Measurements from ENCODE around the gene ZNF493. TPM values are rescaled to one million over a fixed set of nuclear protein-coding genes. Genes with fewer than 3 reads are reported as not detected.

ZNF493 gene
- polyA plus RNA-seq, 1 experiment: 3.9 TPM

DNA sequence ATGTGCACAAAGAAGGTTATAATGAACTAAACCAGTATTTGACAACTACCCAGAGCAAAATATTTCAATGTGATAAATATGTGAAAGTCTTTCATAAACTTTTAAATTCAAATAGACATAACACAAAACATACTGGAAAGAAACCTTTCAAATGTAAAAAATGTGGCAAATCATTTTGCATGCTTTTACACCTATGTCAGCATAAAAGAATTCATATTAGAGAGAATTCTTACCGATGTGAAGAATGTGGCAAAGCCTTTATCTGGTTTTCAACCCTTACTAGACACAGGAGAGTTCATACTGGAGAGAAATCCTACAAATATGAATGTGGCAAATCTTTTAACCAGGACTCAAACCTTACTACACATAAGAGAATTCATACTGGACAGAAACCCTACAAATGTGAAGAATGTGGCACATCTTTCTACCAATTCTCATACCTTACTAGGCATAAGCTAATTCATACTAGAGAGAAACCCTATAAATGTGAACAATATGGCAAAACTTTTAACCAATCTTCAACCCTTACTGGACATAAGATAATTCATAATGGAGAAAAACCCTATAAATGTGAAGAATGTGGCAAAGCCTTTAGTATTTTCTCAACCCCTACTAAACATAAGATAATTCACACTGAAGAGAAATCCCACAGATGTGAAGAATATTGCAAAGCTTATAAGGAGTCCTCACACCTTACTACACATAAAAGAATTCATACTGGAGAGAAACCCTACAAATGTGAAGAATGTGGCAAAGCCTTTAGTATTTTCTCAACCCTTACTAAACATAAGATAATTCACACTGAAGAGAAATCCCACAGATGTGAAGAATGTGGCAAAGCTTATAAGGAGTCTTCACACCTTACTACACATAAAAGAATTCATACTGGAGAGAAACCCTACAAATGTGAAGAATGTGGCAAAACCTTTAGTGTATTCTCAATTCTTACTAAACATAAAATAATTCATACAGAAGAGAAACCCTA is 26.4 kb downstream of the ZNF493 start:
- DNase-seq (ENCODE audit: low read depth): no peak

GRCh38 chr19:21430675-21431074 is 33.7 kb downstream of the ZNF493 start:
- no peaks in the 10 kb centered on the region for H3K36me3 ChIP-seq (ENCODE audit: control insufficient read depth, insufficient read depth, low read length)
- H3K27me3 ChIP-seq (ENCODE audit: control insufficient read depth, insufficient read depth, low read length): no peaks in the 10 kb centered on the region
- POLR2A ChIA-PET: no interaction called here
- CTCF ChIA-PET: interaction anchor here (0.5 kb wide), 1 partner anchor 52 kb away, joined by 3 read pairs; no protein-coding TSS in a partner anchor
- DNase-seq (ENCODE audit: low read depth): no peak
- no peak overlapping the region for H3K4me3 ChIP-seq (ENCODE audit: low read depth, low read length)
- no peak for TF ChIP-seq CTCF (IDR thresholded peaks at IDR 0.05; ENCODE audit: insufficient read depth, low read depth, low read length)

More for the DNA sequence above, 26.4 kb downstream of the ZNF493 start:
- ChIA-PET CTCF (interaction anchor here (0.5 kb wide), 1 partner anchor 1610 kb away, joined by 5 read pairs; no protein-coding TSS in a partner anchor), POLR2A (no interaction called here)
- TF ChIP-seq CTCF (IDR thresholded peaks at IDR 0.05; ENCODE audit: insufficient read depth, low read depth, low read length): no peak
- H3K27me3 ChIP-seq (ENCODE audit: control insufficient read depth, insufficient read depth, low read length): no peaks in the 10 kb centered on the region
- H3K4me3 ChIP-seq (ENCODE audit: low read depth, low read length): no peak overlapping the region
- H3K36me3 ChIP-seq (ENCODE audit: control insufficient read depth, insufficient read depth, low read length): no peaks in the 10 kb centered on the region

- POLR2A ChIA-PET: no interaction called here
- Histone ChIP-seq H3K27me3 (ENCODE audit: control insufficient read depth, insufficient read depth, low read length) (no peaks in the 10 kb centered on the region), H3K36me3 (ENCODE audit: control insufficient read depth, insufficient read depth, low read length) (no peaks in the 10 kb centered on the region), H3K4me3 (ENCODE audit: low read depth, low read length) (no peak overlapping the region)
- CTCF ChIA-PET: no interaction called here
- TF ChIP-seq CTCF (IDR thresholded peaks at IDR 0.05; ENCODE audit: insufficient read depth, low read depth, low read length): no peak
- no peak for DNase-seq (ENCODE audit: low read depth)
Measured at GRCh38 chr19:21432590-21432989, 35.7 kb downstream of the ZNF493 start.

DNA sequence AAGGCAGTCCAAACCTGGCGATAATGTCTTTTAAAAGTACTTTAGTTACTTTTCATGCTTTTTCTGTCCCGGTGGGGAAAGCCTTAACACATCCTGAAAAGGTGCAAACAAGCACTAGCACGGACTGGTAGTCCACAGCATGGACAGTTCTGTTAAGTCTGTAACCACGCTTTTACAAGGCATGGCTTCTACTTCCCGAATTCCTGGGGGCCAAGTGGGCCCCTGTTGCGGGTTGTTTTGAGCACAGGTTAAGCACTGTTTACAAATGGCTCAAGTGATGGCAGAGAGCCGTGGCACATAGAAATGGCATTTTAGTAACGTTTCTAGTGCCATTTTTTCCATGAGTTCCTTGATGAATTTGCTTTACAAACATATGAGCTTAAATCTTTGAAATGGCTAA is 37.6 kb downstream of the ZNF493 start:
- ChIA-PET CTCF (no interaction called here), POLR2A (no interaction called here)
- H3K36me3 ChIP-seq (ENCODE audit: control insufficient read depth, insufficient read depth, low read length): no peaks in the 10 kb centered on the region
- no peak overlapping the region for H3K4me3 ChIP-seq (ENCODE audit: low read depth, low read length)
- no peaks in the 10 kb centered on the region for H3K27me3 ChIP-seq (ENCODE audit: control insufficient read depth, insufficient read depth, low read length)
- DNase-seq (ENCODE audit: low read depth): no peak
- no peak for TF ChIP-seq CTCF (IDR thresholded peaks at IDR 0.05; ENCODE audit: insufficient read depth, low read depth, low read length)

DNA sequence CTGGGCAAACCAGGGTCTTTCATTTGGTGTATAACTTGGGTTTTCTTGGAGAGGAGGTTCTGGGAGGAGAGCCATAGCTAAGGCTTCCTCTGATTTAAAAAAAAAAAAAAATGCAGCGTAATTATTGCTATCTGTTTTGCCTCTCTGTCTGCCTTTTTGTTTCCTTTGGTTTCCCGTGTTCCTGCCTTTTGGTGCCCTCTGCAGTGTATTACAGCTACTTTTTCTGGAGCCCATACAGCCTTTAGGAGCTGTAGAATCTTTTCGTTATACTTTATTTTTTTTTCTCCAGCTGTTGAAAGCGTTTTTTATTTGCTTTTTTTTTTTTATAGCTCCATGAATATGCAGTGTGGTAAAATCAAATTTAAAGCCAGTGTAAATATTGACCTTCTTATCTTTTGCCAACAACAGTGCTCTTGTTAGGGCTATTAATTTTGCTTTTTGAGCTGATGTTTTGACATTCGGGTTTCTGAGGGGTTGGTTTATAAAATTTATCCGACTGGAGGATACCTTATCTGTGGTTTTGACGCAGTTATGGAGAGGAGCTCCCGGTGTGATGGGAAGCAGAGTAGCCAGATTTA is 38.1 kb downstream of the ZNF493 start:
- POLR2A ChIA-PET: no interaction called here
- CTCF ChIA-PET: no interaction called here
- no peak for DNase-seq (ENCODE audit: low read depth)
- TF ChIP-seq CTCF (IDR thresholded peaks at IDR 0.05; ENCODE audit: insufficient read depth, low read depth, low read length): no peak
- Histone ChIP-seq H3K27me3 (ENCODE audit: control insufficient read depth, insufficient read depth, low read length) (no peaks in the 10 kb centered on the region), H3K36me3 (ENCODE audit: control insufficient read depth, insufficient read depth, low read length) (no peaks in the 10 kb centered on the region), H3K4me3 (ENCODE audit: low read depth, low read length) (no peak overlapping the region)
